ENCODE data around the gene KIAA0319L. TPM values are rescaled to one million over a fixed set of nuclear protein-coding genes. Genes with fewer than 3 reads are reported as not detected.

The KIAA0319L gene
- total RNA-seq, result 40.5 and 73.3 TPM in 2 replicates

GRCh38 chr1:35557118-35557610, at the start of gene KIAA0319L:
Gene KIAA0319L, minus strand, starts transcription at chr1:35557403. Its CDS starts 2,912 bp downstream, at chr1:35554491.

GRCh38 chr1:35573198-35574124, 16.3 kb upstream of the KIAA0319L start, which contains the start of gene TFAP2E:
Gene TFAP2E, plus strand, starts transcription at chr1:35573314. Its CDS starts 264 bp downstream, at chr1:35573578.

DNA sequence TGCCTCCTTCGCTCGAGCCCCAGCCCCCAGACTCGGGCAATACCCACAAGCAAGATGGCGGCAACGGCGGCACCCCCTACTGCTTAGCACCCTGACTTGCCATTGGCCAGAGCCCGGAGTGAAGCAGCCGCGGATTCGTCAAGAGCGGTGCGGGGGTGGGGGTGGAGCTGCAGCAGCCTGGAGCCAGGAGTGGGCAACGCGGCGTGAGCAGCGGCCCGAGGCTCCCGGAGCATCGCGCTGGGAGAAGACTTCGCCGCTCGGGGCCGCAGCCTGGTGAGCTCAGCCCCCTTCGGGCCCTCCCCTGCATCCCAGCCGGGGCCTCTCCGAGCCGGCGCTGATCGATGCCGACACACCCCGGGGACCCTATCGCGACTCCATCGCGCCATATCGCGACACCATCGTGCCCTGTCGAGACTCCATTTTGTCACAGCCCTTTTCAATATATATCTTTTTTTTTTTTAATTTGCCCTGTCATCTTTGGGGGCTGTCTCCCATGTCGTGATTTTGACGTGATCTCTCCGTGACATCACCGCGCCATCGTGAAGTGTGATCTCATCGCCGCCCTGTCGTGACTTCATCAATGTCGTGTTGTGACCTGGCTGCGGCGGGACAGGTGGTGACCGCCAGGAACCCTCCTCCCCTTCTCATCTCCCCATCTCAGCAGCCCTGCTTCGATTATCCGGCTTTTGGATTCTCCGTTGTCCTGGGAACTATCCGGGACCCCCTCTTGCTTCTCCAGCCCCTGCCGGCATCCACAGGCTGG, 589 bp upstream of the KIAA0319L start, which contains the start of gene NCDN:
Gene NCDN, plus strand, starts transcription at position 189 of the 763 bp plus-strand sequence. Its CDS starts 392 bp downstream, at position 581.

Other genes with a start within 250 kb of the KIAA0319L start
- gene NCDN, start 396 bp upstream of the KIAA0319L start, total RNA-seq, result 22.3 and 32.8 TPM in 2 replicates
- gene TFAP2E, start 15.9 kb upstream of the KIAA0319L start, total RNA-seq, result under 0.01 TPM in 2 replicates
- 11.0 and 39.1 TPM in 2 replicates for gene PSMB2, start 84.1 kb upstream of the KIAA0319L start, total RNA-seq
- 16.1 and 20.7 TPM in 2 replicates for gene C1orf216, start 161.5 kb upstream of the KIAA0319L start, total RNA-seq
- 3.1 and 58.1 TPM in 2 replicates for gene CLSPN, start 212.6 kb upstream of the KIAA0319L start, total RNA-seq

Data from regular cardiac myocyte (primary cell).